ENCODE measurements around the gene GGA1. TPM values are rescaled to one million over a fixed set of nuclear protein-coding genes. Genes with fewer than 3 reads are reported as not detected.
A peak's percentile ranks its signal among the peaks of the same experiment; 100 is the strongest.
"Not testable (repeated sequence)": the region's sequence is repeated elsewhere in the genome, so short reads cannot be mapped to it uniquely, and the experiment has no call there.

The GGA1 gene
- polyA plus RNA-seq, 1 donor from 2014 or later: 31.3 TPM

DNA sequence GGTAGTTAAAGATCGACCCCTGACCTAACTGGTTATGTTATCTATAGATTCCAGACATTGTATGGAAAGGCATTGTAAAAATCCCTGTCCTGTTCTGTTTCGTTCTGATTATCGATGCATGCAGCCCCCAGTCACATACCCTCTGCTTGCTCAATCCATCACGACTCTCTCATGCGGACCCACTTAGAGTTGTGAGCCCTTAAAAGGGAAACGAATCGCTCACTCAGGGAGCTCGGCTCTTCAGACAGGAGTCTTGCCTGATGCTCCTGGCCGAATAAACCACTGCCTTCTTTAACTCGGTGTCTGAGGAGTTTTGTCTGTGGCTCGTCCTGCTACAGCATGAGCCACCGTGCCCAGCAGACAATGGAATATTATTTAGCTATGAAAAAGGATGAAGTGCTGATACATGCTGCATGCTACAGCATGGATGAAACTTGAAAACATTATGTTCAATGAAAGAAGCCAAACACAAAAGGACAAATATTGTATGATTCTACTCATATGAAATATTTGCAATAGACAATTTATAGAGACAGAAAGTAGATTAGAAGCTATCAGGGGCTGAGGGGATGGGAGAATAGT lies 16.7 kb upstream of the GGA1 start:
- H3K4me3 Mint-ChIP-seq: peak overlapping the region in 3 of 4 donors; percentile 75 to 92 (median 89)
- H3K36me3 Mint-ChIP-seq: peaks cover 2% of the 10 kb centered on the region
- peaks cover 9 to 13% (median 9%) of the 10 kb centered on the region in 3 donors for H3K4me1 Mint-ChIP-seq
- no peaks in the 10 kb centered on the region for H3K9me3 Mint-ChIP-seq
- H3K27ac Mint-ChIP-seq: no peak overlapping the region
- peaks cover 9% of the 10 kb centered on the region for H3K27me3 Mint-ChIP-seq

DNA sequence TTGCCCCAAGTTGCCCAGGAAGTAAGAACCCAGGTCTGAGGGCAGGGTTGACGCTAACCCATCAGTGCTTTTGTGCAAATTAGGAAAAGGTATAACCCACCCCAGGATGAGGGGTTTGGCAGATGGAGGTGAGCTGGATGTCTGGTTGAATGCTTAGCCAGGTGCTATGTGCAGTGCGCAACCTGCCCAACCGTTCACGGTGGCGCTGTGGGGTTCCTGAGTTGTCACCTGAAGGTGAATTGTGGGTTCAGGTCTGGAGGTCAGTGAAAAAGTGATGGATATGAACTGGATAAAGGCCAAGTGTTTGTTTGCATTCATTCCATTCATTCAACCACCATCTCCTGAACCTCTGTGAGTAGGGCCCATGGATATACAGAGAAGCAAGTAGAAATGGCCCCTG lies 14.4 kb upstream of the GGA1 start:
- no peaks in the 10 kb centered on the region for H3K9me3 Mint-ChIP-seq
- peaks cover 2% of the 10 kb centered on the region for H3K36me3 Mint-ChIP-seq
- H3K4me3 Mint-ChIP-seq: no peak overlapping the region
- H3K27me3 Mint-ChIP-seq: peaks cover 5% of the 10 kb centered on the region
- H3K27ac Mint-ChIP-seq: no peak overlapping the region
- H3K4me1 Mint-ChIP-seq: peaks cover 9 to 13% (median 9%) of the 10 kb centered on the region in 3 donors

DNA sequence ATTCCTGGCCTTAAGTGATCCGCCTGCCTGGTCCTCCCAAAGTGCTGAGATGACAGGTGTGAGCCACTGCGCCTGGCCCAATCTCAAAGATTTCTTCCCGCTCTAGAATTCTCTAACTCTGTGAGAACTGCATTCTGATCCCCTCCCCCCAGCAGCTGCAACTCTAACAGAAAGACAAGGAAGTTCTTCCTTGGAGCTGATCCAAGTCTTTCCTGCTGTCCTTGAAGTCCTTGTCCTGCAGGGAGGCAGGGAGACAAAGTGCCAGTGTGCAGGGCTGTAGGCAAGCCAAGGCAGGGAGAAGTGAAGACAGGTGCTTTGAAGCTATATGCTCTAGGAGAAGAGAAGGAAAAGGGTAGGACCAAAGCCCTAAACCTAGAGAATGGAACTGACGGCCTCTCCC lies 9.5 kb upstream of the GGA1 start:
- H3K27ac Mint-ChIP-seq: no peak overlapping the region
- peaks cover 8% of the 10 kb centered on the region for H3K27me3 Mint-ChIP-seq
- H3K4me3 Mint-ChIP-seq: peak overlapping the region in 1 of 4 donors; percentile 65
- H3K36me3 Mint-ChIP-seq: no peaks in the 10 kb centered on the region
- H3K4me1 Mint-ChIP-seq: peaks cover 0 to 7% (median 5%) of the 10 kb centered on the region in 3 donors
- no peaks in the 10 kb centered on the region for H3K9me3 Mint-ChIP-seq

DNA sequence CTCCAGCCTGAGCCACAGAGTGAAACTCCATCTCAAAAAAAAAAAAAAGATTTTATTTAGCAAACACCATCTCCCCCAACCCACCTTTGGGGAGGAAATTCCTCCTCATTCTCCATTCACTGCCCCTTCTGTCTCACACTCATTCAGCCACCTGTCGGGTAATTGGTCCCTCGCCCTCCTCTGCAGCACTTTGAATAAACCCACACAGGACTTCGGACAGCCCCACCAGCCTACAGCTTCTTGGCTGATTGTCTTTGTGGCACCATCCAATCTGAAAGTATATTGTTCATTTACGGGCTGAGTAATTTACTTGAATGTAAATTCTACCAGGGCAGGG lies 7.5 kb upstream of the GGA1 start:
- Mint-ChIP-seq H3K27me3 (peaks cover 8% of the 10 kb centered on the region), H3K36me3 (no peaks in the 10 kb centered on the region), H3K27ac (no peak overlapping the region), H3K4me1 (peaks cover 0 to 7% (median 5%) of the 10 kb centered on the region in 3 donors), H3K4me3 (no peak overlapping the region), H3K9me3 (no peaks in the 10 kb centered on the region)

DNA sequence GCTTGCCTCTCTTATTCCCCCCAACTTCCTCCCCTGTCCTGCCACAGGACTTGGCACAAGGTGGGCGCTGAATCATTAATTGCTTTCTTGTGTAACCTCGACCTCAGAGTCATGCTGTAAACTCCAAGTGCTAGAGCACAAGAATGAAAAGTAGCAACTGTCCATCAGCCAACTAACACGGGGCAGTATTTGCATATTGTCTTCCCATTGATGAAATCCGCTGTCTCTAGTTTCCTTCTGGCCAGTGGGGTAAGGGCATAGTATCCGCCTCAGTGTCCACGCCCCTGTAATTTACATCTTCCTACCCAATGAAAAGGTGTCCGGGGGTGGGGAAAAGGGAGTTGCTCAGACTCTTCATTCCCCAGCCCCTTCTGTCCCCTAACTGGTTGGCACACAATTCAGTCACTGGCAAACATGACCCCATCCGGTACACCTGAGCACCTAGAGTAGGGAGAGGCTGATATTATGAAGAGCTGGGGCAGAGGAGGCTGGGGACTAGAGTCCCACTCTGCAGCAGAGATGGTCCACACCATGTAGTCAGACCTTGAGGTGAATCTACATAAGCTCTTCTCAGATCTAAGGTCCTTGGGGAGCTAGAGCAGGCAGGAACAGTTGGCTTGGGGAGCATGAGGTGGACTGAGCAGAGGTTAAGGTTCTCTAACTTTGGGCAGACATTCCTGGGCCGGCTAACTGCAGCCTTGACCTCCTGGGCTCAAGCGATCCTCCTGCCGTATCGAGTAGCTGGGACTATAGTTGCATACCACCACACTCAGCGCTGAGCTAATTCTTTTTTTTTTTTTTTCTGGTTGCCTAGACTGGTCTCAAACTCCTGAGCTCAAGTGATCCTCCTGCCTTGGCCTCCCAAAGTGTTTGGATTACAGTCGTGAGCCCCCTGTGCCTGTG lies 6.8 kb upstream of the GGA1 start:
- Mint-ChIP-seq H3K4me3 (no peak overlapping the region), H3K9me3 (no peaks in the 10 kb centered on the region), H3K4me1 (peaks cover 0 to 7% (median 5%) of the 10 kb centered on the region in 3 donors), H3K36me3 (no peaks in the 10 kb centered on the region), H3K27me3 (peaks cover 8% of the 10 kb centered on the region), H3K27ac (no peak overlapping the region)

DNA sequence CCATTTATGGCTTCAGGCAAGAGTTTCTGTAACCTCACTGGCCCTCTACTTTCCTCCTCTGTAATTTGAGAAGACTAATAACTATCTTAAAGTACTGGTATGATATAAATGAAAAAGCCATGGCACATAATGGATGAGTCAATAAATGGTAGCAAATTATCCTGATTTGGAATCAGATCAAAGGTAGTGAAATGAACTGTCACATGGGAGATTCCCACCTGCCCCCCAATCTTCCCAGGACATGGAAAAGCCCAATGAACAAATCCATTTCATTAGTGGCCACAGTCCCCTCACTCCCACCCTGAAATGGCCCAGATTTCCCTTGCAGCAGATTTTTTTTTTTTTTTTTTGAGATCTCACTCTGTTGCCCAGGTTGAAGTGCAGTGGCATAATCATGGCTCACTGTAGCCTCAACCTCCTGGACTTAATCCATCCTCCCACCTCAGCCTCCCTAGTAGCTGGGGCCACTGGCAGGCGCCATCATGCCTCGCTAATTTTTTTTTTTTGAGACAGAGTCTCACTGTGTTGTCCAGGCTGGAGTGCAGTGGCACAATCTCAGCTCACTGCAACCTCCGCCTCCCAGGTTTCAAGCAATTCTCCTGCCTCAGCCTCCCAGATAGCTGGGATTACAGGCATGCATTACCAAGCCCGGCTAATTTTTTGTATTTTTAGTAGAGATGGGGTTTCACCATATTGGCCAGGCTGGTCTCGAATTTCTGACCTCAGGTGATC lies 5.9 kb upstream of the GGA1 start:
- H3K4me3 Mint-ChIP-seq: not testable (repeated sequence)
- H3K4me1 Mint-ChIP-seq: peaks cover 4 to 10% (median 5%) of the 10 kb centered on the region in 3 donors

DNA sequence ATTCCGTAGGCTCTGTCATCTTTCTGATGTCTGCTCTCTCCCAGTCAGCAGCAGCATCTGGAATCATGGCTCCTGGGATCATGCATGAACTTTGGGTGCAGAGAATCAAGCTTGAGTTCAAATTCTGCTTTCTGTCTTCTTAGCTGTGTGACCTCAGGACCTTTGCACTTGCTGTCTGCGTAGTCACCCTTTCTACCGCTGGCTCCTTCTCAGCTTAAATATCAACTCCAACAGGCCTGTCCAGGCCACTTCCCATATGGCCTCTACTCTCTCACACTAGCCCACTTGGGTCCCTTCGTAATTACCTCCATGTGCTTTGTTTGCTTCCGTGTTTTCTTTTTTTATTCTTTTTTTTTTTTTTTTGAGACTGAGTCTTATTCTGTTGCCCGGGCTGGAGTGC lies 4.6 kb upstream of the GGA1 start:
- Mint-ChIP-seq H3K4me1 (peaks cover 8 to 16% (median 11%) of the 10 kb centered on the region in 3 donors), H3K4me3 (peak overlapping the region in 1 of 4 donors; percentile 25), H3K9me3 (no peaks in the 10 kb centered on the region)

More for the DNA sequence above, 5.9 kb upstream of the GGA1 start:
- H3K36me3 Mint-ChIP-seq, H3K9me3 Mint-ChIP-seq, H3K27me3 Mint-ChIP-seq, H3K27ac Mint-ChIP-seq: not testable (repeated sequence)

DNA sequence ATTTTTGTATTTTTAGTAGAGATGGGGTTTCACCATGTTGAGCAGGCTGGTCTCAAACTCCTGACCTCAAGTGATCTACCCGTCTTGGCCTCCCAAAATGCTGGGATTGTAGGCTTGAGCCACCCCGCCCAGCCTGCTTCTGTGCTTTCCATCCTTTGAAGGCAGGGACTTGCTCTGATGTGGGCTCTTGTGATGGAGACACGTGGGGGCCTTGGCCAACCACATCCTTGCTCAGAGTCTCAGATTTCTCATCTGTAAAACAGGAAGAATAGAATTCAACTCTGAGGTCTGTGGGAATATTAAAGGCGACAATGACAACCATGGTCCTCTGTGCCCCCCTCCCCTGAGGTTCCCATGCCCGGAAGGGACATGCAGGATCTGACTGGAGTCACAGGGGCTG lies 3.8 kb upstream of the GGA1 start:
- Mint-ChIP-seq H3K27me3 (peaks cover 7% of the 10 kb centered on the region), H3K9me3 (no peaks in the 10 kb centered on the region), H3K27ac (no peak overlapping the region), H3K36me3 (no peaks in the 10 kb centered on the region), H3K4me3 (no peak overlapping the region), H3K4me1 (peaks cover 12 to 23% (median 13%) of the 10 kb centered on the region in 3 donors)

More for the DNA sequence above, 4.6 kb upstream of the GGA1 start:
- Mint-ChIP-seq H3K27ac (no peak overlapping the region), H3K27me3 (peaks cover 7% of the 10 kb centered on the region), H3K36me3 (no peaks in the 10 kb centered on the region)

DNA sequence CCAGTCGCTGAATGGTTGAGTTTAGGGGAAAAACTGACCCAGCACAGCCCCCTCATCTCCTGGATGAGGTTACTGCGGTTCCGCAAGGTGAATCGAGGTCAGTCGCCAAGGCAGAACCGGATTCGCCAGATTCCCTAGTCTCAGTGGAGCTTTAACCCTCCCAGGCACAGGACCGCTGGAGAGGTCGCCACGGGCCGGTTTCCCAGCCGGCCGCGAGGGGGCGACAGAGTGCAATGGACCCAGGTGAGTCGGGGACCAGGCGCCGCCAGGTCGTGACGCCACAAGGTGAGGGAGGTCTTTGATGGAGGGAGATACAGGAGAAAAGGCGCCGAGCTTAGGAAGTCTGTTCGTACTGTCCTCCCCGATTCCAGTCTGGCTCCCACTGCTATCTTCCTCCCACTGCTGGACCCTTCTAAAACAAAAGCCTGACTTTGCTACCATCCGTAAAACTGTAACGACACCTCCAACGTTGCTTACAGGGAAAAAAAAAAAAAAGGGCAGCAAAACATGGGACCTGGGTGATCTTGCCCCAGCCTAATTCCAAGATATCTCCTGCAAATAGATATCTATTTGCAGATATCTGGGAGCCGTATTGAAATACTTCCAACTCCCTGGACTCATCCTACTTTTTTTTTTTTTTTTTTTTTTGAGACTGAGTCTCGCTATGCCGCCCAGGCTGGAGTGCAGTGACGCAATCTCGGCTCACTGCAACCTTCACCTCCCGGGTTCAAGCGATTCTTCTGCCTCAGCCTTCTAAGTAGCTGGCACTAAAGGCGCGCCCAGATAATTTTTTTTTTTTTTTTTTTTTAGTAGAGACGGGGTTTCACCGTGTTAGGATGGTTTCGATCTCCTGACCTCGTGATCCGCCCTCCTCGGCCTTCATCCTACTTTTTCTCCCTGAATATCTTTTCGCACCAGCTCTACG lies 1.4 kb upstream of the GGA1 start:
- peak overlapping the region; percentile 89 to 97 (median 94) for H3K4me3 Mint-ChIP-seq
- H3K9me3 Mint-ChIP-seq: no peaks in the 10 kb centered on the region
- H3K27ac Mint-ChIP-seq: peak overlapping the region; percentile 95 to 100 (median 99)
- peaks cover 16 to 27% (median 20%) of the 10 kb centered on the region in 3 donors for H3K4me1 Mint-ChIP-seq
- peaks cover 2% of the 10 kb centered on the region for H3K27me3 Mint-ChIP-seq
- no peaks in the 10 kb centered on the region for H3K36me3 Mint-ChIP-seq

DNA sequence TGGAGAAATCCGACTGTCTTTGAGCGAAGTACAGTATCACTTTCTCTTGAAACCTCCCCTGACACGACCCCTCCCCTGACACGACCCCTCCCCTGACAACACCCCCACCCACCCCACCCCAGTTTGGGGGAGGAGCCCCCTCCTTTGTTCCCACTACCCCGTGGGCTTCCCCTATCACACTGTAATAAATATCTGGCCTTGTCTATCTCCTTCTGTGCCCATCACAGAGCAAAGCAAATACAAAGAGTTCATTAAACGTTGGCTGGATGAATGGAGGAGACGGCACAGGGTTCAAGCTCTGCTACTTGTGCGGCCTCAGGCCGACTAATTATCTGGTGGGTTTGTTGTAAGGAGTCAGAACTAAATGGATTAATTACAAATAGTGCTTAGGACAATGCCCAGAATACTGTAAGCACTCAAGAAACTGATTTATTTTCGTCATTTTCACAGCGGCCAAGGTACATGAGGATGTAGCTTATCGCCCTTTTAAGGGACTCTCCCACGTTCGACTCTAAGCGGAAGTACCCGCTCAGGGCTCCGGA lies 628 bp upstream of the GGA1 start:
- peaks cover 16 to 27% (median 20%) of the 10 kb centered on the region in 3 donors for H3K4me1 Mint-ChIP-seq
- H3K4me3 Mint-ChIP-seq: peak overlapping the region; percentile 89 to 97 (median 94)
- H3K36me3 Mint-ChIP-seq: no peaks in the 10 kb centered on the region

DNA sequence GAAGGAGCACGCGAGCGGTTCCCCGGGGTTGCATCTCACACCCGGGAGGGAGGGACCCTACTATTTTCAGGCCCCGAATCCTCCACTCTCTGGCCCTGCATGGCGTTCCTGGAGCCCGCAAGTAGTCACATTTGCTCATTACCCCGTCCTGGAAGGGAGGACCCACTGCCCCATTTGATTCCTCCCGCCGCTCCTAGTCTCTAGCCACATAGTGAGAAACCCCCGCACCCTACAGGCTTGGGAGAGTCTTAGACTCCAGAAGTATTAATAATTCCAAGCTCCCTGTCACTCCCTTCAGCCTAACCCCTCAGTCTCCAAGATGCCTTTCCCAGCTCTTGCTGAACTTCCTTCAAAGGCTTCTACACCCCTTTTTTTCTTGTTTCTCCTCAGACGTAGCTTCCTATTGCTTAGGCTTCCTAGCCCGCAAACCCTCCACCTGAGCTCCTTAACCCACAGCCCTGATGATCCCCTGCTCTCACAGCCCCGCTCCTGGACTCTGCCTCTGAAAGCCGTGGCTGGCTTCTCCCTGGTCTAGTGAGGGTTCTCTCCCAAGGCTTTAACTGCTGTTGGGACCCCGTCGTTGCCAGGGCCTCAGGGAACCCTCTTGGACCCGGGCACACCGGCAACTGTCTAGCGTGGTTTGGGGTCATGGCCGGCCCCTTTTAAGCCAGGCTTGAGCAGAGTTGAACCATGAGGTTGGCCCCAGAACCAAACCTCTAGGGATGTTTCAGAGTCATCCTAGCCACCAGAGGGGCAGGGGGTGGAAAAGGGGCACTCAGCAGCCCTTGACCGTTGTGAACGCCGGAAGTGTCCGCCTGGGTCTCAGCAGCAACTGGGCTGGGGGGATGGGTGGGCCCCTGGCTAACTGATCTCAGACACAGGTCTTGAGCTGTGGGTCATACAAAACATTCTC lies 862 bp downstream of the GGA1 start:
- Mint-ChIP-seq H3K4me1 (peaks cover 16 to 27% (median 20%) of the 10 kb centered on the region in 3 donors), H3K27ac (peak overlapping the region; percentile 95 to 97 (median 97)), H3K9me3 (no peaks in the 10 kb centered on the region), H3K27me3 (peaks cover 2% of the 10 kb centered on the region), H3K36me3 (no peaks in the 10 kb centered on the region), H3K4me3 (peak overlapping the region; percentile 89 to 98 (median 93))

More for the DNA sequence above, 628 bp upstream of the GGA1 start:
- Mint-ChIP-seq H3K27ac (peak overlapping the region; percentile 95 to 100 (median 99)), H3K27me3 (peaks cover 2% of the 10 kb centered on the region), H3K9me3 (no peaks in the 10 kb centered on the region)

DNA sequence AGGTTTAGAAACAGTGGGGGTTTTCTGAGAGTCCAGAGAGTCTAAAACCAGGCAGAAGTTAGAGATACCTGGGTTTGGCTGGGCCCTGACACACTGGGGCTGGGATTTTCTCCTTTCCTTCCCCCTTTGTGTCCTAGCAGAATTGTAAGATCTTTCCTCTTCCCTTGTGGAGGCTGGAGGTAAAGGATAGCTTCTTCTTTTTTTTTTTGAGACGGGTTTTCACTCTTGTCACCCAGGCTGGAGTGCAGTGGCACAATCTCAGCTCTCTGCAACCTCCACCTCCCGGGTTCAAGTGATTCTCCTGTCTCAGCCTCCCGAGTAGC lies 1.5 kb downstream of the GGA1 start:
- Mint-ChIP-seq H3K4me1 (peaks cover 16 to 27% (median 20%) of the 10 kb centered on the region in 3 donors), H3K4me3 (peak overlapping the region; percentile 89 to 98 (median 93)), H3K27ac (peak overlapping the region in 2 of 3 donors; percentile 95 to 97)
- H3K27me3 Mint-ChIP-seq, H3K36me3 Mint-ChIP-seq, H3K9me3 Mint-ChIP-seq: not testable (repeated sequence)

DNA sequence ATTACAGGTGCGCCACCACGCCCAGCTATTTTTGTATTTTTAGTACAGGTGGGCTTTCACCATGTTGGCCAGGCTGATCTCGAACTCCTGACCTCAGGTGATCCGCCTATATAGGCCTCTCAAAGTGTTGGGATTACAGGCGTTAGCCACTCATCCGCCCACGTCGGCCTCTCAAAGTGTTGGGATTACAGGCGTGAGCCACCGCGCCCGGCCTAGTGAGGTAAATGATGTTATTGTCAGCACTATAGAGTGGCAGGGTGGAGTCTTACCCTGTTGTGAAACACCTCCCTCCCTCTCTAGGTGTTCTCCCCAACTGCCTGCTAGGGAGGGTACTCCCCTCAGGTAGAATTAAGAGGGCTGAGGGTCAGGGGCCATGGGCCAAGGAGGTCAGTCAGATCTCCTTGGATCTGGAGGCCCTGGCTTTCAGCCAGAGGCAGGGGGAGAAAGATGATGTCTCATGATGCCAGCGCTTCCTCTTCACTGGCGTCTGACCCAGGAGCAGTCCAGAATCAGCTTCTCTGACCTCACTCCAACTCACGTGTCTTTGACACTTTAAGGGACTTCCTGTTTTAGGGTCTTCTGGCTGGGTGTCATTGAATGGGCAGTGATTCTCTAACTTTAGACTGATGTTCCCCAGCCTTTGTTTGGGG lies 2.0 kb downstream of the GGA1 start:
- H3K9me3 Mint-ChIP-seq: no peaks in the 10 kb centered on the region
- H3K4me3 Mint-ChIP-seq: peak overlapping the region in 3 of 4 donors; percentile 89 to 98 (median 95)
- H3K27ac Mint-ChIP-seq: peak overlapping the region; percentile 67 to 95 (median 90)
- peaks cover 16 to 27% (median 20%) of the 10 kb centered on the region in 3 donors for H3K4me1 Mint-ChIP-seq
- H3K27me3 Mint-ChIP-seq: no peaks in the 10 kb centered on the region
- no peaks in the 10 kb centered on the region for H3K36me3 Mint-ChIP-seq
